ENCODE measurements around the gene MNS1.
"Not testable (repeated sequence)": the region's sequence is repeated elsewhere in the genome, so short reads cannot be mapped to it uniquely, and the experiment has no call there.

The MNS1 gene

DNA sequence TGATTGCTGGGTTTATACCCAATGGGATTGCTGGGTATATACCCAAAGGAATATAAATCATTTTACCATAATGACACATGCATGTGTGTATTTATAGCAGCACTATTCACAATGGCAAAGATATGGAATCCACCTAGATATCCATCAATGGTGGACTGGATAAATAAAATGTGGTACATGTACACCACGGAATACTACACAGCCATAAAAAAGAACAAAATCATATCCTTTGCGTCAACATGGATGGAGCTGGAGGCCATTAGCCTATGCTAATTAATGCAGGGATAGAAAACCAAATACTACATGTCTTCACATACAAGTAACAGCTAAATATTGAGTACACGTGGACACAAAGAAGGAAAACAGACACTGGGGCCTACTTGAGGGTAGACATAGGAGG is 22.6 kb downstream of the MNS1 start:
- DNase-seq = no peak

DNA sequence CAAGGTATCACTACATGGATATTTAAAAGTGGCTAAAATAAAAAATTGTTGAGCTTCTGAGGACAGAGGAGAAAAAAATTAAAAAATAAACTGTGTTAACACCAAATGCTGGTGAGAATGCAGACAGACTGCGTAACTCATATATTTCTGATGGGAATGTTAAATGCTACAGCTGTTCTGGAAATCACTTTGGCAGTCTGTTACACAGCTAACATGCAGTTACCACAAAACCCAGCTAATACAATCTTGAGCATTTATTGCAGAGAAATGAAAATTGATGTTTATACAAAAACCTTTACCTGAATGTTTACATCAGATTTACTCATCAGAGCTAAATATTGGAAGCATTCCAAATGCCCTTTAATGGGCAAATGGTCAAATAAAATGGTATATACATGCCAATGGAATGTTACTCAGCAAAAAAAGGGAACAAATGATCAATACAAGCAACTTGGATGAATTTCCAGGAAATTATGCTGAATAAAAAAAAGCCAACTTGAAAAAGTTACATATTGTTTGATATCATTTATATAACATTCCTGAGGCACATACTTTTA is 24.6 kb downstream of the MNS1 start:
- DNase-seq = no peak

DNA sequence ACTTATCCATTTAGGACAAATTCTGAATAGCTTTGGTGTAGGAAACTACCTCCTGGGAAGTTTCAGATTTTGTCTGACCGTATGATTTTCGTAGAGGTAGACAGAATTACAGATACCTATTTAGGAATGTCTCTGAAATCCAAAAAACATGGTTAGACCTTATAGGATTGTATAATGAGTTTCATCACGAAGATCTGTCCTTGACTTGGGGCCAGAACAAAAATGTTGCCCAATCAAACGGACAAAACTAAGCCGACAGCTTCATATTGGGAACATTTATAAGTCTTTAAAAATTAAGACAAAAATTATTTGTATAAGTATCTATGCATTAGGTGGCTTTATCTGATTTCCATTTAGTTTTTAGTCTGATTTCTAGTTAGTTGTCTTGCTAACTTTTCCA is 32.6 kb downstream of the MNS1 start:
- DNase-seq = no peak

DNA sequence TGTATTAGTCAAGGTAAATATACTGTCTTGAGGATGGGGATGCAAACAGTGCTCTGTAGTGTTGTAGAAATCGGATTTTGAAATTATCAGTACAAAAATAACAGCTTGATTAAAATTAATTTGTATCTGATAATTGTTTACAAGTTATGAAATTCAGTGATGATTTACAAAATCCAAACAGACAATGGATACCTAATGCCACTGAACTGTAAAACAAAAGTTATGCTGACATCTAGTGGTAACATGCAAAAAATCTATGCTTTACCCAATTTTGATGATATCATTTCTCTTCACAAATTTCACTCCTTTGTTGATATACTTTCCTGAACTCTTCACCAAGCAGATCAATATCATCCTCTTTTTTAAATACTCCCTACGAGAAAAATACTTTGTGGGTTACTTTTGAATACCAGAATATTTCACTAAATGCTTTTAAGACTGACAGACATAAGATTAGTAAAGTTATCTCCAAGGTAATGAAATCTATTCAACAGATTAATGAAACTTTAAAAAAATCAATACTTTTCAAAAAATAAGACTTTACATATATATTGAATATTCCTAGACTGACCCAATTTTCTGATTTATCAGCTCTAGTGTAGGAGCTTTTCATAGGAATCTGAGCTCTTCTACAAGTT is 36.0 kb downstream of the MNS1 start:
- DNase-seq = peak; percentile 73

DNA sequence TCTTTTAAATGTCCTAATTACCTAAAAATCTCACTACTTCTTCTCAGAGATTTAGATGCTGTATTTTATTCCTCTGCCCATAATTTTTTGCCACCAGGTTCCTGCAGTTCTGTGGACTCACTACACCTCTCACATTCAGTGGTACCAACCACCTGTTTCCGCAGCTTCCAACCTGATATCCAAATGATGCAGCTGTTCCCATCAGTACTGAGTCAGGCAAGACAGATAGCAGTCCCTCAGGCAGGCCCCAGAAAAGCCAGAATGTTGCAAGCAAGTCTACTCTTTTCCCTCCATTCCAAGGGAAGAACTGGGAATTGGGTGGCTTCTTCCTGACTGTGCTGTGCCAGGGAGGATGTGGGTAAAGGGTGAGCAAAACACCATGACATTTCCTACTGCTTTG is 39.0 kb downstream of the MNS1 start:
- no peak for DNase-seq

DNA sequence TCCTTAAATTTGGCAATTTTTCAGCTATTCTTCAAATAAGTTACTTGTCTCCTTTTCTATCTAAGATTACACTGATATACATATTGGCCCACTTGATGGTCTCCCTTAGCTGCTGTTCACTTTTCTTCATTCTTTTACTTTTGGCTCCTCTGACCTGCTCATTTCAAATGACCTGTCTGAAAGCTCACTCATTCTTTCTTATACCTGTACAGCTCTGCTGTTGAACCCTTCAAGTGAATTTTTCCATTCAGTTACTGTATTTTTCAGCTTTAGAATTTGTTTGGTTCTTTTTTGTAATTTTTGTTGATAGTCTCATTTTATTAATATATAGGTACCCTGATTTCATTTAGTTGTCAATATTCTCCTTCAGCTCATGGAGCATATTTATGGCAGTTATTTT is 39.7 kb downstream of the MNS1 start:
- DNase-seq = no peak

DNA sequence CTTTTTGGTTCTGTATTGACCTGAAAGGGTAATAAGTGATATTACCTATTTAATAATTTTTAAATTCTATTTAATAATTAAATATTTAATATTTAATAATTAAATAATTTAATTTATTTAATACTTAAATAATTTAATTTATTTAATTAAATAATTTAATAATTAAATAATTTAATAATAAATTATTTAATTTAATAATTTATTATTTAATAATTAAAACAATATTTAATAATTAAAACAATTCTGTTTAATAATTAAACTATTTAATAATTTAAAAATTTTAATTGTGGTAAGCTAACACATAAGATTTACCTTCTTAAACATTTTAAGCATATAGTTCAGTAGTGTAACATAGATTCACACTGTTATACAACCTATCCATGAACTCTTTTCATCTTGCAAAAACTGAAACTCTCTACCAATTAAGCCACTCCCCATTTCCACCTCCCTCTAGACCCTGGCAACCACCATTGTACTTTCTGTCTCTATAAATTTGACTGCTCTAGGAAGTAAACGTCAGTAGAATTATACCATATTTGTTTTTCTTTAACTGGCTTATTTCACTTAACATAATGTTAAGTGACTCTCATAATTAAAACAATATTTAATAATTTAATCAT is 51.7 kb downstream of the MNS1 start:
- not testable (repeated sequence) for DNase-seq

DNA sequence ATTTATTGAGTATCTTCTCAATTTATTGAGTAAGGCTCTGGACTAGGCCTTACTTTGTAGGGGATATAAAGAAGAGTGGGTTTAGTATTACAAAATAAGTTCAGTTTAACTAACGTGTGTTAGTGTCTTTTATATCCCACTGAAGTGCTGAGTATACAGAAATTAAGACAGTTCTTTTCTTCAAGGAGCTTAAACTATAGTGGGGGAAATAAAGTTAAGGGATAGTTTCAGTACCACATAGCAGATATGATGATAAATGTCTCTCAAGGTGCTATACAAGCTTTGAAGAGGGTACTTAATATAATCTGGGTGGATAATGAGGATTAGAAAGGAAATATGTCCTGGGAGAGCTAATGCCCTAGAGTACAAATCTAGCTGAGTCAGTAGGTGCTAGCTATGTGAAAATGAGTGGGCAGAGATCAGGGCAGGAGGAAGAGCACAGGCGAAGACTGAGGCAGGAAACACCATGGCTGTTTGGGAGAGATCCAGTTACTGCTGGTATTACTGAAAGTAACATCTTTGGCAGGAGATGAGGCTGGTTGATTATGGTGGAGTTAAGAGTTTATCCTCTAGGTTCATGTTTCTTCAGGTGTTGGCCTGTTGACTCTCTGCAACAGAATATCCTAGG is 53.7 kb downstream of the MNS1 start:
- no peak for DNase-seq

DNA sequence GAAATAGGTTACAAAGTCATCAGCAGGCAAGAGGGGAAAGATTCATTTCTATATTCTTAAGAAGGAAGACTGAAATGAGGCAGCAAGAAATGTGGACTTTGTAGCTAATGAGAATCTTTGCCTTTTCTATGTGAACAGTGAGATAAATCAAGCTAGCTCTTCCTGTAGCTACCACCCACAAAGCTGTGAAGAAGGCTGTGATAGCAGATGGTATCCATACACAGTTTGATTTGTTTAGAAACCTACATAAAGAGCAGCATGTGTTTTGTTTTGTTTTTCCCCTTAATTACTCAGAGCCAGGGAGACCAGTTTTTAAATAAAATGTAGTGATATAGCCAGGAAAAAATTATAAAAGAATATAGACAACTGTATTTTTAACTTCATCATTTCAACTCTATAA is 54.2 kb downstream of the MNS1 start:
- DNase-seq = no peak

DNA sequence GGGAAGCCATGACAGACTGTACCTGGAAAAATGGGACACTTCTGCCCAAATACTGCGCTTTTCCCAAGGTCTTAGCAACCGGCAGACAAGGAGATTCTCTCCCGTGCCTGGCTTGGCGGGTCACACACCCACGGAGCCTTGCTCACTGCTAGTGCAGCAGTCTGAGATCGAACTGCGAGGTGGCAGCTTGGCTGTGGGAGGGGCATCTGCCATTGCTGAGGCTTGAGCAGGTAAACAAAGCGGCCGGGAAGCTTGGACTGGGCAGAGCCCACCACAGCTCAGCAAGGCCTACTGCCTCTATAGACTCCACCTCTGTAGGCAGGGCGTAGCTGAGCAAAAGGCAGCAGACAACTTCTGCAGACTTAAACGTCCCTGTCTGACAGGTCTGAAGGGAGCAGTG is 65.7 kb downstream of the MNS1 start:
- DNase-seq = not testable (repeated sequence)

DNA sequence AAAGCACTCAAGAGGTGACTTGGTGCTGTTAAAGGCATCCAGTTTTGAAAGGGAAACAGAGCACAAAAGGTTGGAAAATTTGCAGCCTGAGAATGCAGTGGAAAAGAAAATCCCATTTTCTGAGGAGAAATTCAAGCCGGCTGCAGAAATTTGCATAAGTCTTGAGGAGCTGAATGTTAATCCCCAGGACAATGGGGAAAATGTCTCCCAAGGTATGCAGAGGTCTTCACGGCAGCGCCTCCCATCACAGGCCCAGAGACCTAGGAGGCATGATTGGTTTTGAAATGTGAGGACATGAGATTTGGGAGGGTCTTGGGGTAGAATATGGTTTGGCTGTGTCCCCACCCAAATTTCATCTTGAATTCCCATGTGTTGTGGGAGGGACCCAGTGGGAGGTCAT is 67.6 kb downstream of the MNS1 start:
- DNase-seq = not testable (repeated sequence)

DNA sequence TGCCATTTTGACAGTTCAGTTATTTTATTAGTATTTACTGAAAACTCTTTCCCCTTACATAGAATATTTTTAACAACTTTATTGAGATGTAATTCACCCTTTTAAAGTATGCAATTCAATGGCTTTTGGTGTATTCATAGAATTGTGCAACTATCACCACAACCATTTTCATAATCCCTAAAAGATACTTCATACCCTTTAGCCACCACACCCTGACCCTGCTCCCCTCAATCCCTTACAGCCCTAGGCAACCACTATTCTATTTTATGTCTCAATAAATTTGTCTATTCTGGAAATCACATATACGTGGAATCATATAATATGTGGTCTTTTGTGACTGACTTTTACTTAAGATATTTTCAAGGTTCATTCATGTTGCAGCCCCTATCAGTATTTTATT is 70.0 kb downstream of the MNS1 start:
- no peak for DNase-seq

DNA sequence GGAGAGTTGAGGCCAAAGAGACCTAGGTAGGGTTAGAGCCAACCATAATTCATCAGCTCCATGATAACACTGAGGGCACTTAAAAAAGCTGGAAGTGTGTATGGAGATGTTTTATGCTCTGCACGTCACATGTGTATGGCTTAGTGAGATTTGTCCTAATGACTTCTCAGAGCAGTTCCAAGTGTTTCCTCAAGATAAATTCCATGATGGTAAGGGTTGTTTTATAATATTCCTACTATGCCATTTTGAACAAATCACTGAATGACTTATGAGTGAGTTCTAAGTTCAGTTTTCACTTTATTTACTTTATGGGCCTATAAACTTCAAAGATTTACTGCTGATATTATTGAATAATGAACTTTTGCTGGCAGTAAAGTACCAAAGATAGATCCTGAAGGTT is 71.7 kb downstream of the MNS1 start:
- DNase-seq = no peak

DNA sequence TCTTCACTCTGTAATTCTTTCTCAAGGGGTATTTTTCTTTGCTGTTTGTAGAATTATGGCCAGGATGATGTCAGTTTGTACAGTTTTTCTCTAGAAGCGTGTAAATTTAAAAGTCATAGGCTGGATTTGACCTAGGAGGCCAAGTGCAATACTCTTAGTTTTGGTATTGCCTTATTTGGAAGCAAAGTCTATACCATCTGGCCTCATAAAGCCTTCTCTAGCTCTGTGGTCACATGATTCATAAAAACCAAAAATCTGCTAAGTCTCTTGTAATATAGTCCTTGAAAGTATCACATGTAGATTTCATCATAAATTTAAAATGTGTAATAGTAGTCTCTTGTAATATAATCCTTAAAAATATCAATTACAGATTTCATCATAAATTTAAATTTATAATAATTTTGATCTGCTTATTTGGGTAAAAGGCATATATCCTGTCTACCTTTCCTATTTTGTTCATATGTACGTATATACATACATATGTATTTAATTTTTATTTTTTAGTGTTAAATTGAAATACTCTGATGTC is 74.1 kb downstream of the MNS1 start:
- DNase-seq = no peak

DNA sequence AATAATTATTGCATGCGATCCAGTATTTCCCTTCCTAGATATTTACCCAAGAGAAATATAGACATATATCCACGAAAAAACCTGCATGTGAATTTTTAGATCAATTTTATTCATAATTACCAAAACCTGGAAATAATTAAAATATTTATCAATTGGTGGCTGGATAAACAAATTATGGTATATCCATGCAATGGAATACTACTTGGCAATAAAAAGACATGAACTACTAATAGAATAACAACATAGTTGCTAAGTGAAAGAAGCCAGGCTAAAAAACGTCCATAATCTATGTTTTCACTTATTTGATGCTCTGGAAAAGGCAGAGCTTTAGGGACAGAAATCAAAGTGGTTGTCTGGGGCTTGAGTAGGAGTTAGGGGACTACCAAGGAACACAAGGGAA is 79.0 kb downstream of the MNS1 start:
- DNase-seq = no peak

DNA sequence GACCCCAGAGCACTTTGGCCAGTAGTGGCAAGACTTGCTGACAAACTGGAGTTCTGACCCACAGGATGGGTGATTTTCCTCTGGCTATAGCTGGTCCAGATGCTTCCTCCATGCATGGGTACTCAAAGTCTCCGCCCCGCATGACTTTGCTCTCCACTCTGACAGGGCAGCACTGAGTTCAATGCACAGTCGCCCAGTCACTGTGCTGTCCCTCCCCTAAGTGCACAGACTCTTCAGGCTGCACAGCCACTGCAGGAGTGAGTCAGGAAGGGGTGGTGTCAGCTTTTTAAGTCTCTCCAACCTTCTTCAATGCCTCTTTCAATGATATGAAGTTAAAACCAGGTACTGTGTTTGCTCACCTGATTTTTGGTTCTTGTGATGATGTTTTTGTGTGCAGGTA is 81.9 kb downstream of the MNS1 start:
- peak; percentile 41 for DNase-seq

Data from hematopoietic multipotent progenitor cell treated with erythropoietin and hydrocortisone succinate and interleukin-3 and kit ligand, for 8 days (in vitro differentiated cells).